Activated T-cell treated with anti-CD3 and anti-CD28 coated beads for 24 hours (primary cell): Measurements from ENCODE around the gene OSM.

ENCODE experiments used
- DNase-seq: peaks from one replicate; pipeline ENCODE4 v3.0.0-alpha.2; 2020; ENCODE audit warnings: low read depth

OSM gene

GRCh38 chr22:30262917-30263741 is 3.5 kb downstream of the OSM start:
- peak; percentile 77 for DNase-seq

- DNase-seq, result no peak
These were observed 4.5 kb downstream of the OSM start for GRCh38 chr22:30262112-30262511.

DNA sequence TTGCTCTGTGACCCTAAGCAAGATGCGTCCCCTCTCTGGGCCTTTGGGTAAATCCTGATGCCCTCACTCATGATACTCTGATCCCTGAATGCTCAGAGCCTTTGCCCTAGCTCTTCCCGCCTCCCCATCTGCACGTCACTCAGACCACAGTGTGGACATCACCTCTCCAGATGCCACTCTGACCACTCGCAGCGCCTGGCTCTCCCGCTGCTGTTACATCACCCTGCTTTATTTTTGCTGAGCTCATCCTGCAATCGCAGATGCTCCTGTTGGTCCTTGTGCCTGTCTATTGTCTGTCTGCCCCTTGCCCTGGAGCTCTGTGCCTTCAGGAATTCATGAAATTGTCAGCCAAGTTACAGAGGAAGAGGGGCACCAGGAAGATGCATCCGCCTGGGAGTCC is 5.5 kb downstream of the OSM start:
- DNase-seq, result no peak

GRCh38 chr22:30260682-30261081 is 6.0 kb downstream of the OSM start:
- no peak for DNase-seq

- no peak for DNase-seq
These were observed 6.4 kb downstream of the OSM start for GRCh38 chr22:30260276-30260675.

DNA sequence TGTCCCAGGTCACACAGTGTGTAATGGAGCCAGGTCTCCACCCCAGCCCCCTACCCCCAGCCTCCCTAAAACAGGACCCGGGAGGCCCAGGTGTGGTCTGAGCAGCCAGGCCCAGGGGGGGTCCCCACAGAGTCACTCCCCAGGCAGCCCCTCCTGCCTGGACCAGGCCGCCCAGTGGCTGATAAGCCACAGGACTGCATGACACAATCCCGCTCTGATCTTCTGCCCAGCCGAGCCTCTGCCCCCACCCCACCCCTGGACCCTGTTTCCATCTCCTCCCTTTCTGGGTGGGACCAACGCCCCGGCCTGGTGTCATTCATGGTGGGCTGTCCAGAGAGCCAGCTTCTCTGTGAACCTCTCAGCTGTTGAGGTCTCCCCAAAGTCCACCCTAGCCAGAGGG is 12.3 kb downstream of the OSM start:
- no peak for DNase-seq

- DNase-seq, result no peak
These were observed 13.3 kb downstream of the OSM start for GRCh38 chr22:30253205-30253852.

DNA sequence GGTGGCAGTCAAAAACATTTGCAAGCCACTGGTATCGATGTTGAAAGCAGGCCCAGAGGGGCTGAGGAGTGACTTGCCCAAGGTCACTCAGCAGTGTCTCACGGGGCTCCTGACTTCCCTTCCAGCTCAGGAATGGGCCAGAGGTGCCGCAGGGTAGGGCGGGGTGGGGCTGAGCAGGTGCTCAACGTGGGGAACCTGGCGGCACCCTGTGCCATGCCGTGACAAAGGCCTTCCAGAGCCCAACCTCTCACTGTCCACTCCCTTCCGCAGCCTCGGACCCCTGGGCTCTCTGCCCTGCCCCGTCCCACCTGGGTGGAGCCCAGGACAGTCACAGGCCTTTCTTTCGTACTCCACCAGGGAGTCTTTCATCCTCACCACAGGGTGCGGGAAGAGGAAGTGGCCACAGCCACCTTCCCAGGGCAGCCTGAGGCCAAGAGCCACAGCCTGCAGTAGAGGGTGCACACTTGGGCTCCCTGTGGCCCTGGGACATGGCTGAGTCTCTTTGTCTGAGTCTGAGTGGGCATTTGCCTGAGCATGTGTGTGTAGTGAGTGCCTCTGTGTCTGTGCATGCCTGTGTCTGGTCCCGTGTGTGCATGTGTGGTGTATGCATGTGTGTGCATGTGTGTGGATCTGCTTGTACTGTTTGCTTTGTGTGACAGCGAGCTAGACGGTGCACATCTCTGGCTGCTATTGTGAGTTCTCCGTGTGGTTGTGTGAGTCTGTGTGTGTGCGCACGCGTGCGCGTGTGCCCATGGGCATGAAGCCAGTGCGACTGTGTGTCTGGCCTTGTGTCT is 14.0 kb downstream of the OSM start:
- no peak for DNase-seq

DNA sequence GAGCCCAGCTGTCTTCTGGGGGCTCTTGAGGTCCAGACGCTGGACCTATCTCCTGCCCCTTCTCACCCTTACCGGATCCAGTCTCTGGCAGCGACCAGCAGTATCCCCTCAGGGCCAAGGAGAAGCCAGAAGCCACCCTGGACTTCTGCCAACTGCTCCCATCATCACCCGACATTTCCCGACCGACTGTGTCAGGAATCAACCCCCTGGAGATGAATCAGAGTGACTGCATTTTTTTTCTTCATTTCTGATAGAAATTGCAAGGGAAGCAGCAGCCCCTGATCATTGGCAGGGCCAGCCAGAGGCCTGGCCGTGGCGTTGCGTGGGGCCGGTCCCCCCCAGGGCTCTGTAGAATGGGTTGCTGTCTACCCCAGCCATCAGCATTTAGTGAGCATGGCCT is 14.9 kb downstream of the OSM start:
- DNase-seq, result no peak

GRCh38 chr22:30250661-30251267 is 15.9 kb downstream of the OSM start:
- DNase-seq, result no peak

DNA sequence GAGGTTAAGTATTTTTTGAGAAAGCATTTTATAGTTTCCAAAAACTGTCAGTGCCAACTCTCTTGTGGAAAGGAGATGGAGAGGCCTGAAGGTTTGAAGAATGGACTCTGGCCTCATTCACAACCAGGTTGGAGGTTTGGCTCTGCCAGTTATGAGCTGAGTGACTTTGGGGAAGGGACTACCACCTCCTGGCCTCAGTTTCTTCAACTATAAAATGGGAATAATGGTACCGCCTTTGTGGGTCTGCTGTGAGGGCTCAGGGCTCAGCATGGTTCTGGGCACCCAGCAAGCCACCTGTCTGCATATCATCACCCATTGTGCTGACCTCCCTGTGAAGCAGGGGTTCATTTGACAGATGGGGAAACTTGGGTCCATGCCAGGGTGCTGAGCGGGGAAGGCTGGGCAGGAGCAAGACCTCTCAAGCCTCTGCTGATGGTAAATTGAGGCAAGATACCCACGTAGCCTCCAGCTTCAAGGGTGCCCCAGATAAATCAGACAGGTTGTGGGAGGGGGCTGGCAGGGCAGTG is 16.5 kb downstream of the OSM start:
- no peak for DNase-seq

GRCh38 chr22:30249049-30250038 is 17.3 kb downstream of the OSM start:
- no peak for DNase-seq

DNA sequence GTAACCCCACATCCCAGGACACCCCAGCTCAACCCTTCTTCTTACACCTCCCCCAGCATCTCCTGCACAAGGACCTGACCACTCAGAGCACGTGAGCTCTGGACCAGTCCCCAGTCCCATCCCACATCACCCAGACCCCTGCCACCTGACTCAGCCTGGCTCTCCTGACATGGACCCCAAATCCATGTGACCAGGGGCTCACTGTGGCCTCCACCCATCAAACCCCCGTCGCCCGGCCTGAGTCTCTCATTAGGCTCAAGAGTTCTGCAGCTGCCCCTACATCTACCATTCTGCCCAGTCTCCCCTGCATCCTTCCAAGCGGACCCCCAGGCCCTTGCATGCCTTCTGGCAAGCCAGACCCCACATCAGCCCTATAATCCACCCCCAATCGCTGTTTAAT is 18.2 kb downstream of the OSM start:
- DNase-seq, result no peak

- DNase-seq, result no peak
These were observed 18.7 kb downstream of the OSM start for GRCh38 chr22:30247974-30248373.

- DNase-seq, result no peak
These were observed 19.1 kb downstream of the OSM start for GRCh38 chr22:30247561-30247960.

GRCh38 chr22:30246814-30247376 is 19.8 kb downstream of the OSM start:
- DNase-seq, result no peak

- DNase-seq, result peak; percentile 51
These were observed 20.5 kb downstream of the OSM start, which contains the start of gene LIF for GRCh38 chr22:30245985-30246813. Gene LIF (minus strand): TSS chr22:30246759. CDS start chr22:30246695, 64 bp downstream.

GRCh38 chr22:30245181-30245984 is 21.3 kb downstream of the OSM start:
- DNase-seq, result no peak

GRCh38 chr22:30244641-30245040 is 22.0 kb downstream of the OSM start:
- no peak for DNase-seq
